GM12878 (cell line): ENCODE measurements around the gene STK40. TPM values are rescaled to one million over a fixed set of nuclear protein-coding genes. Genes with fewer than 3 reads are reported as not detected.

Experiments
- ATF7 ChIP-seq: fragments of 450-650 bp; IDR thresholded peaks from 2 replicates; pipeline ENCODE4 v1.6.1; 2016; ENCODE audit warnings: low read depth, mild to moderate bottlenecking
- CREB1 ChIP-seq: IDR thresholded peaks from 2 replicates; pipeline ENCODE4 v1.6.1; 2012; ENCODE audit warnings: low read depth, mild to moderate bottlenecking, inconsistent platforms
- E2F4 ChIP-seq: IDR thresholded peaks from 2 replicates; pipeline ENCODE4 v1.6.1; 2012; ENCODE audit warnings: low read depth, low read length, improper control_type of control experiment
- EP300 ChIP-seq, 2 experiments: fragments of 150-350 bp in 1 of 2; IDR thresholded peaks; 2 replicates each; pipeline ENCODE4 v1.6.1; 2011 to 2012; ENCODE audit warnings: low read depth in 2 of 2, low read length in 2 of 2, borderline replicate concordance in 1 of 2, improper control_type of control experiment in 1 of 2, inconsistent platforms in 1 of 2; ENCODE audit not compliant: control insufficient read depth in 1 of 2
- ESRRA ChIP-seq: IDR thresholded peaks from 2 replicates; pipeline ENCODE4 v1.6.1; 2012; ENCODE audit warnings: mild to moderate bottlenecking, low read length, improper control_type of control experiment
- JUND ChIP-seq: IDR thresholded peaks from 2 replicates; pipeline ENCODE4 v1.6.1; 2012; ENCODE audit warnings: low read depth, mild to moderate bottlenecking, low read length, improper control_type of control experiment, moderate library complexity
- NFIC ChIP-seq: IDR thresholded peaks from 2 replicates; pipeline ENCODE4 v1.6.1; 2012; ENCODE audit warnings: low read depth, mild to moderate bottlenecking, inconsistent platforms, low read length, moderate library complexity
- SIN3A ChIP-seq: IDR thresholded peaks from 2 replicates; pipeline ENCODE4 v1.6.1; 2012; ENCODE audit warnings: low read depth, low read length, improper control_type of control experiment
- SMAD5 ChIP-seq: IDR thresholded peaks from 2 replicates; pipeline ENCODE4 v1.6.1; 2016; ENCODE audit warnings: antibody characterized with exemption, low read depth
- SPI1 ChIP-seq: IDR thresholded peaks from 2 replicates; pipeline ENCODE4 v1.6.1; 2011; ENCODE audit warnings: low read depth, mild to moderate bottlenecking, low read length, moderate library complexity, borderline replicate concordance; ENCODE audit not compliant: insufficient read depth
- TARDBP ChIP-seq: IDR thresholded peaks from 2 replicates; pipeline ENCODE4 v1.6.1; 2016; ENCODE audit warnings: borderline replicate concordance
- USF2 ChIP-seq: IDR thresholded peaks from 2 replicates; pipeline ENCODE4 v1.6.1; 2011; ENCODE audit warnings: low read depth, low read length, improper control_type of control experiment, borderline replicate concordance
- ZNF687 ChIP-seq: fragments of 450-650 bp; IDR thresholded peaks from 2 replicates; pipeline ENCODE4 v1.6.1; 2017; ENCODE audit warnings: mild to moderate bottlenecking, moderate library complexity
- polyA plus RNA-seq, 11 experiments: library from polyadenylated mRNA; depleted of rRNA in 4 of 11; unstranded in 6 of 11; stranded (reverse) in 5 of 11; fragments of >200 nt; fragmentation: Nextera tagmentation in 4 of 11; fragmentation: Illumina TruSeq in 1 of 11; extraction: Ambion mirVana in 4 of 11; extraction: Trizol in 1 of 11; gene quantifications; 1 replicate in 1 of 11; 2 replicates in 10 of 11; pipeline versions ENCODE4 v1.2.1 to v1.2.3, GENCODE V29; 2011 to 2016; ENCODE audit warnings: inconsistent platforms in 2 of 11, missing spikeins in 2 of 11, low read depth in 1 of 11
- total RNA-seq, 4 experiments: library from RNA; depleted of rRNA in 3 of 4; stranded (reverse); fragments of >200 nt in 3 of 4; fragmentation: Illumina TruSeq in 1 of 4; extraction: Trizol in 1 of 4; gene quantifications; 2 replicates each; pipeline versions ENCODE4 v1.2.1 to v1.2.3, GENCODE V29; 2013 to 2021
- TF ChIP-seq, protein P1 (sequence below): fragments of 450-650 bp; IDR thresholded peaks from 2 replicates; pipeline ENCODE4 v1.6.1; 2017; ENCODE audit warnings: mild to moderate bottlenecking, moderate library complexity
- TF ChIP-seq, protein P2 (sequence below): IDR thresholded peaks from 2 replicates; pipeline ENCODE4 v1.6.1; 2011; ENCODE audit warnings: borderline replicate concordance, low read depth, mild to moderate bottlenecking, moderate library complexity, low read length; ENCODE audit not compliant: insufficient read depth, poor library complexity, severe bottlenecking

Gene STK40
- total and polyA plus RNA-seq, 10 of the 15 experiments (the other 5 are each of a cell fraction or from before 2014, with no cell fraction given): 0.27 to 51.0 (median 29.5) TPM

GRCh38 chr1:36386265-36387140, 779 bp upstream of the STK40 start (continued):
- TF ChIP-seq, protein P1, sequence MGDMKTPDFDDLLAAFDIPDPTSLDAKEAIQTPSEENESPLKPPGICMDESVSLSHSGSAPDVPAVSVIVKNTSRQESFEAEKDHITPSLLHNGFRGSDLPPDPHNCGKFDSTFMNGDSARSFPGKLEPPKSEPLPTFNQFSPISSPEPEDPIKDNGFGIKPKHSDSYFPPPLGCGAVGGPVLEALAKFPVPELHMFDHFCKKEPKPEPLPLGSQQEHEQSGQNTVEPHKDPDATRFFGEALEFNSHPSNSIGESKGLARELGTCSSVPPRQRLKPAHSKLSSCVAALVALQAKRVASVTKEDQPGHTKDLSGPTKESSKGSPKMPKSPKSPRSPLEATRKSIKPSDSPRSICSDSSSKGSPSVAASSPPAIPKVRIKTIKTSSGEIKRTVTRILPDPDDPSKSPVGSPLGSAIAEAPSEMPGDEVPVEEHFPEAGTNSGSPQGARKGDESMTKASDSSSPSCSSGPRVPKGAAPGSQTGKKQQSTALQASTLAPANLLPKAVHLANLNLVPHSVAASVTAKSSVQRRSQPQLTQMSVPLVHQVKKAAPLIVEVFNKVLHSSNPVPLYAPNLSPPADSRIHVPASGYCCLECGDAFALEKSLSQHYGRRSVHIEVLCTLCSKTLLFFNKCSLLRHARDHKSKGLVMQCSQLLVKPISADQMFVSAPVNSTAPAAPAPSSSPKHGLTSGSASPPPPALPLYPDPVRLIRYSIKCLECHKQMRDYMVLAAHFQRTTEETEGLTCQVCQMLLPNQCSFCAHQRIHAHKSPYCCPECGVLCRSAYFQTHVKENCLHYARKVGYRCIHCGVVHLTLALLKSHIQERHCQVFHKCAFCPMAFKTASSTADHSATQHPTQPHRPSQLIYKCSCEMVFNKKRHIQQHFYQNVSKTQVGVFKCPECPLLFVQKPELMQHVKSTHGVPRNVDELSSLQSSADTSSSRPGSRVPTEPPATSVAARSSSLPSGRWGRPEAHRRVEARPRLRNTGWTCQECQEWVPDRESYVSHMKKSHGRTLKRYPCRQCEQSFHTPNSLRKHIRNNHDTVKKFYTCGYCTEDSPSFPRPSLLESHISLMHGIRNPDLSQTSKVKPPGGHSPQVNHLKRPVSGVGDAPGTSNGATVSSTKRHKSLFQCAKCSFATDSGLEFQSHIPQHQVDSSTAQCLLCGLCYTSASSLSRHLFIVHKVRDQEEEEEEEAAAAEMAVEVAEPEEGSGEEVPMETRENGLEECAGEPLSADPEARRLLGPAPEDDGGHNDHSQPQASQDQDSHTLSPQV: no peak
- TF ChIP-seq ZNF687: 0 out of 2 replicates have a peak, but pooled peaks have one; percentile 38
- TF ChIP-seq, protein P2, sequence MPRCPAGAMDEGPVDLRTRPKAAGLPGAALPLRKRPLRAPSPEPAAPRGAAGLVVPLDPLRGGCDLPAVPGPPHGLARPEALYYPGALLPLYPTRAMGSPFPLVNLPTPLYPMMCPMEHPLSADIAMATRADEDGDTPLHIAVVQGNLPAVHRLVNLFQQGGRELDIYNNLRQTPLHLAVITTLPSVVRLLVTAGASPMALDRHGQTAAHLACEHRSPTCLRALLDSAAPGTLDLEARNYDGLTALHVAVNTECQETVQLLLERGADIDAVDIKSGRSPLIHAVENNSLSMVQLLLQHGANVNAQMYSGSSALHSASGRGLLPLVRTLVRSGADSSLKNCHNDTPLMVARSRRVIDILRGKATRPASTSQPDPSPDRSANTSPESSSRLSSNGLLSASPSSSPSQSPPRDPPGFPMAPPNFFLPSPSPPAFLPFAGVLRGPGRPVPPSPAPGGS: no peak
- no peak for TF ChIP-seq E2F4
- TF ChIP-seq JUND: no peak
- no peak for TF ChIP-seq USF2
- TF ChIP-seq TARDBP: no peak
- no peak for TF ChIP-seq ESRRA
- TF ChIP-seq ATF7: peak; percentile 83
- TF ChIP-seq SIN3A: peak; percentile 85
- no peak; the same call in 1 of the 2 replicates for TF ChIP-seq SMAD5
- TF ChIP-seq CREB1: no peak
- TF ChIP-seq NFIC: no peak
- TF ChIP-seq EP300 (IDR thresholded peaks at IDR 0.05; ENCODE audit: borderline replicate concordance in 1 of 2, control insufficient read depth in 1 of 2, low read depth in 2 of 2, low read length in 2 of 2): peak in 1 of 2 experiments; percentile 60; a peak in 1 of 4 replicates
- TF ChIP-seq SPI1: peak; percentile 70
